A673 (cell line): Measurements from ENCODE around the gene RGS3.

Experiments used
- CTCF ChIP-seq: fragments of 300-800, 200-600 bp; sonication (generic); conservative IDR thresholded peaks from 2 replicates; pipeline ENCODE4 v1.5.1; 2017; ENCODE audit warnings: low read depth, mild to moderate bottlenecking, antibody characterized with exemption, low read length, moderate library complexity, mixed read lengths
- EZH2 ChIP-seq: fragments of 200-600 bp; sonication (generic); IDR thresholded peaks from 2 replicates; pipeline ENCODE4 v1.6.1; 2017; ENCODE audit warnings: borderline replicate concordance, low read depth, mild to moderate bottlenecking, mixed read lengths, antibody characterized with exemption, low read length; ENCODE audit not compliant: poor library complexity, severe bottlenecking

- TF ChIP-seq EZH2 (no peak), CTCF (no peak)
Observed at GRCh38 chr9:113462781-113463286, 693 bp upstream of the RGS3 start.
